Peyer's patch (tissue), 4 donors: Measurements from ENCODE around the gene HOXC5. TPM values are rescaled to one million over a fixed set of nuclear protein-coding genes. Genes with fewer than 3 reads are reported as not detected.

Experiments
- DNase-seq, 3 donors: peaks; one replicate each; pipeline ENCODE4 v3.0.0-alpha.2; 2017 to 2019
- H3K27ac ChIP-seq, 4 donors: fragments of 200-600 bp; sonication (generic); one replicate each; pipeline ENCODE4 v1.5.1; 2016 to 2019
- H3K27me3 ChIP-seq, 2 donors: fragments of 200-600 bp; sonication (generic); one replicate each; pipeline ENCODE4 v1.5.1; 2019
- H3K36me3 ChIP-seq, 3 donors: fragments of 200-600 bp; sonication (generic); one replicate each; pipeline ENCODE4 v1.5.1; 2016 to 2019
- H3K4me1 ChIP-seq, 4 donors: fragments of 200-600 bp; sonication (generic); one replicate each; pipeline ENCODE4 v1.5.1; 2016 to 2019
- H3K4me3 ChIP-seq, 4 donors: fragments of 200-600 bp; sonication (generic); 1 replicate in 3 of 4; 2 replicates in 1 of 4; pipeline ENCODE4 v1.5.1; 2016 to 2019; ENCODE audit warnings: mild to moderate bottlenecking in 1 of 4
- H3K9me3 ChIP-seq, 4 donors: fragments of 200-600 bp; sonication (generic); one replicate each; pipeline ENCODE4 v1.5.1; 2016 to 2019; ENCODE audit warnings: mild to moderate bottlenecking in 1 of 4
- CTCF ChIP-seq, 6 experiments: fragments of 450-650 bp in 4 of 6; fragments of 200-600 bp in 2 of 6; sonication (generic) in 1 of 6; IDR thresholded peaks; one replicate each; pipeline ENCODE4 v1.5.1; 2017 to 2019; ENCODE audit warnings: antibody characterized with exemption in 6 of 6, mild to moderate bottlenecking in 3 of 6, moderate library complexity in 1 of 6
- POLR2A ChIP-seq, 2 donors: fragments of 450-650 bp; IDR thresholded peaks; one replicate each; pipeline ENCODE4 v1.5.1; 2017; ENCODE audit warnings: antibody characterized with exemption in 2 of 2, mild to moderate bottlenecking in 2 of 2, moderate library complexity in 2 of 2
- total RNA-seq, 4 donors: library from RNA; depleted of rRNA; stranded (reverse); fragments of >200 nt; gene quantifications; one replicate each; pipeline ENCODE4 v1.1.0, GENCODE V29; 2016

HOXC5 gene
- total RNA-seq, 4 donors from 2014 or later: not detected

GRCh38 chr12:54030442-54030801 lies 2.4 kb upstream of the HOXC5 start:
- Histone ChIP-seq H3K4me1 (peaks cover 0 to 44% (median 9%) of the 10 kb centered on the region in 4 donors), H3K27ac (peak overlapping the region in 3 of 4 donors; percentile 46 to 94 (median 74)), H3K27me3 (peaks cover 0 to 13% of the 10 kb centered on the region in 2 donors), H3K36me3 (no peaks in the 10 kb centered on the region), H3K9me3 (peaks cover 0 to 4% (median 0%) of the 10 kb centered on the region in 4 donors), H3K4me3 (peak overlapping the region in 1 of 4 donors; percentile 48)
- TF ChIP-seq POLR2A (IDR thresholded peaks at IDR 0.05) (no peak), CTCF (IDR thresholded peaks at IDR 0.05) (no peak)
- no peak for DNase-seq

- H3K4me1 ChIP-seq: peaks cover 0 to 40% (median 9%) of the 10 kb centered on the region in 4 donors
- no peaks in the 10 kb centered on the region for H3K36me3 ChIP-seq
- peaks cover 0 to 13% of the 10 kb centered on the region in 2 donors for H3K27me3 ChIP-seq
- H3K27ac ChIP-seq: peak overlapping the region in 3 of 4 donors; percentile 44 to 94 (median 83)
- TF ChIP-seq POLR2A (IDR thresholded peaks at IDR 0.05): no peak
- no peak for TF ChIP-seq CTCF (IDR thresholded peaks at IDR 0.05)
- peak overlapping the region in 2 of 4 donors; percentile 29 to 48 for H3K4me3 ChIP-seq
- H3K9me3 ChIP-seq: peaks cover 0 to 4% (median 0%) of the 10 kb centered on the region in 4 donors
- DNase-seq: no peak
Observed at GRCh38 chr12:54030889-54031471, 1.9 kb upstream of the HOXC5 start.

GRCh38 chr12:54031480-54031879 lies 1.4 kb upstream of the HOXC5 start:
- Histone ChIP-seq H3K9me3 (peaks cover 0 to 4% (median 0%) of the 10 kb centered on the region in 4 donors), H3K36me3 (no peaks in the 10 kb centered on the region), H3K4me1 (peaks cover 0 to 37% (median 9%) of the 10 kb centered on the region in 4 donors), H3K27ac (peak overlapping the region in 3 of 4 donors; percentile 44 to 94 (median 83)), H3K4me3 (peak overlapping the region in 1 of 4 donors; percentile 48), H3K27me3 (peaks cover 0 to 13% of the 10 kb centered on the region in 2 donors)
- TF ChIP-seq CTCF (IDR thresholded peaks at IDR 0.05): no peak
- no peak for TF ChIP-seq POLR2A (IDR thresholded peaks at IDR 0.05)
- DNase-seq: no peak

- Histone ChIP-seq H3K4me3 (peak overlapping the region in 1 of 4 donors; percentile 41), H3K36me3 (no peaks in the 10 kb centered on the region), H3K27me3 (peaks cover 0 to 13% of the 10 kb centered on the region in 2 donors), H3K27ac (peak overlapping the region in 3 of 4 donors; percentile 18 to 94 (median 83)), H3K4me1 (peaks cover 0 to 32% (median 9%) of the 10 kb centered on the region in 4 donors), H3K9me3 (peaks cover 0 to 4% (median 0%) of the 10 kb centered on the region in 4 donors)
- no peak for TF ChIP-seq CTCF (IDR thresholded peaks at IDR 0.05)
- TF ChIP-seq POLR2A (IDR thresholded peaks at IDR 0.05): no peak
- no peak for DNase-seq
Observed at GRCh38 chr12:54032086-54032619, 697 bp upstream of the HOXC5 start.

- Histone ChIP-seq H3K4me1 (peaks cover 0 to 35% (median 9%) of the 10 kb centered on the region in 4 donors), H3K9me3 (peaks cover 0 to 4% (median 0%) of the 10 kb centered on the region in 4 donors), H3K27ac (peak overlapping the region in 3 of 4 donors; percentile 55 to 94 (median 55)), H3K27me3 (peaks cover 0 to 13% of the 10 kb centered on the region in 2 donors), H3K36me3 (no peaks in the 10 kb centered on the region), H3K4me3 (peak overlapping the region; percentile 23 to 43 (median 40))
- TF ChIP-seq CTCF (IDR thresholded peaks at IDR 0.05) (no peak), POLR2A (IDR thresholded peaks at IDR 0.05) (no peak)
- peak in 1 of 3 donors; percentile 62 for DNase-seq
Observed at GRCh38 chr12:54033106-54033979, 493 bp downstream of the HOXC5 start.
